ENCODE data around the gene AP5B1. TPM values are rescaled to one million over a fixed set of nuclear protein-coding genes. Genes with fewer than 3 reads are reported as not detected.

Gene AP5B1
- total RNA-seq, 1 experiment from 2014 or later: 19.5 TPM

DNA sequence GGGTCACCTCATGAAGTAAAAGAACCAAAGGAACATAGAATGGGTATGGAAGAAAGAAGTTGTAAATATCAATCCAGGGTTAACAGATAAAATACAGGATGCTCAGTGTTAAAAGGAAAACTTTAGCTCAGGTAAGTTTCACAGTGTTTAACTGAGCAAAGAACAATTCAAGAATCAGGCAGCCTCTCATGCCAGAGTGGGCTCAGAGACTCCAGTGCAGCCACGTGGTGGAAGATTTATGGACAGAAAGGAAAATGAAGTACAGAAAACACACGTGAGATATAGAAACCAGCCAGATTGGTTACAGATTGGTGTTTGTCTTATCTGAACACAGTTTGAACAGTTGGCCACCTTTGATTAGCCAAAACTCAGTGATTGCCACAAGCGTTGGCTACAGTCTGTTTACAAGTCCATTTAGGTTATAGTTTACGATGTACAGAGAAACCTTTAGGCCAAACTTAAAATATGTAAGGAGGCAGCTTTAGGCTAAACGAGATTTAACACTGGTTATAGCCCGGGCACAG is 9.1 kb downstream of the AP5B1 start (continued):
- TF ChIP-seq, protein P1, sequence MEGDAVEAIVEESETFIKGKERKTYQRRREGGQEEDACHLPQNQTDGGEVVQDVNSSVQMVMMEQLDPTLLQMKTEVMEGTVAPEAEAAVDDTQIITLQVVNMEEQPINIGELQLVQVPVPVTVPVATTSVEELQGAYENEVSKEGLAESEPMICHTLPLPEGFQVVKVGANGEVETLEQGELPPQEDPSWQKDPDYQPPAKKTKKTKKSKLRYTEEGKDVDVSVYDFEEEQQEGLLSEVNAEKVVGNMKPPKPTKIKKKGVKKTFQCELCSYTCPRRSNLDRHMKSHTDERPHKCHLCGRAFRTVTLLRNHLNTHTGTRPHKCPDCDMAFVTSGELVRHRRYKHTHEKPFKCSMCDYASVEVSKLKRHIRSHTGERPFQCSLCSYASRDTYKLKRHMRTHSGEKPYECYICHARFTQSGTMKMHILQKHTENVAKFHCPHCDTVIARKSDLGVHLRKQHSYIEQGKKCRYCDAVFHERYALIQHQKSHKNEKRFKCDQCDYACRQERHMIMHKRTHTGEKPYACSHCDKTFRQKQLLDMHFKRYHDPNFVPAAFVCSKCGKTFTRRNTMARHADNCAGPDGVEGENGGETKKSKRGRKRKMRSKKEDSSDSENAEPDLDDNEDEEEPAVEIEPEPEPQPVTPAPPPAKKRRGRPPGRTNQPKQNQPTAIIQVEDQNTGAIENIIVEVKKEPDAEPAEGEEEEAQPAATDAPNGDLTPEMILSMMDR (IDR thresholded peaks at IDR 0.05 in 2 of 3, conservative IDR thresholded peaks at IDR 0.05 in 1 of 3; ENCODE audit: borderline replicate concordance in 1 of 3, insufficient read depth in 1 of 3, low read depth in 2 of 3, low read length in 2 of 3): no peak
- TF ChIP-seq CEBPB (IDR thresholded peaks at IDR 0.05; ENCODE audit: low read depth) (no peak), ZNF274 (IDR thresholded peaks at IDR 0.05; ENCODE audit: low read depth, low read length) (no peak), EZH2 (IDR thresholded peaks at IDR 0.05) (no peak), ZFX (IDR thresholded peaks at IDR 0.05) (no peak), SRF (IDR thresholded peaks at IDR 0.05; ENCODE audit: low read depth) (no peak)
- TF ChIP-seq, protein P2, sequence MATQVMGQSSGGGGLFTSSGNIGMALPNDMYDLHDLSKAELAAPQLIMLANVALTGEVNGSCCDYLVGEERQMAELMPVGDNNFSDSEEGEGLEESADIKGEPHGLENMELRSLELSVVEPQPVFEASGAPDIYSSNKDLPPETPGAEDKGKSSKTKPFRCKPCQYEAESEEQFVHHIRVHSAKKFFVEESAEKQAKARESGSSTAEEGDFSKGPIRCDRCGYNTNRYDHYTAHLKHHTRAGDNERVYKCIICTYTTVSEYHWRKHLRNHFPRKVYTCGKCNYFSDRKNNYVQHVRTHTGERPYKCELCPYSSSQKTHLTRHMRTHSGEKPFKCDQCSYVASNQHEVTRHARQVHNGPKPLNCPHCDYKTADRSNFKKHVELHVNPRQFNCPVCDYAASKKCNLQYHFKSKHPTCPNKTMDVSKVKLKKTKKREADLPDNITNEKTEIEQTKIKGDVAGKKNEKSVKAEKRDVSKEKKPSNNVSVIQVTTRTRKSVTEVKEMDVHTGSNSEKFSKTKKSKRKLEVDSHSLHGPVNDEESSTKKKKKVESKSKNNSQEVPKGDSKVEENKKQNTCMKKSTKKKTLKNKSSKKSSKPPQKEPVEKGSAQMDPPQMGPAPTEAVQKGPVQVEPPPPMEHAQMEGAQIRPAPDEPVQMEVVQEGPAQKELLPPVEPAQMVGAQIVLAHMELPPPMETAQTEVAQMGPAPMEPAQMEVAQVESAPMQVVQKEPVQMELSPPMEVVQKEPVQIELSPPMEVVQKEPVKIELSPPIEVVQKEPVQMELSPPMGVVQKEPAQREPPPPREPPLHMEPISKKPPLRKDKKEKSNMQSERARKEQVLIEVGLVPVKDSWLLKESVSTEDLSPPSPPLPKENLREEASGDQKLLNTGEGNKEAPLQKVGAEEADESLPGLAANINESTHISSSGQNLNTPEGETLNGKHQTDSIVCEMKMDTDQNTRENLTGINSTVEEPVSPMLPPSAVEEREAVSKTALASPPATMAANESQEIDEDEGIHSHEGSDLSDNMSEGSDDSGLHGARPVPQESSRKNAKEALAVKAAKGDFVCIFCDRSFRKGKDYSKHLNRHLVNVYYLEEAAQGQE (IDR thresholded peaks at IDR 0.05; ENCODE audit: low read depth): no peak

All from HCT116 (cell line).